ENCODE data around the gene NFASC. TPM values are rescaled to one million over a fixed set of nuclear protein-coding genes. Genes with fewer than 3 reads are reported as not detected.

Gene NFASC
- total RNA-seq, 2 experiments from 2014 or later = not detected

DNA sequence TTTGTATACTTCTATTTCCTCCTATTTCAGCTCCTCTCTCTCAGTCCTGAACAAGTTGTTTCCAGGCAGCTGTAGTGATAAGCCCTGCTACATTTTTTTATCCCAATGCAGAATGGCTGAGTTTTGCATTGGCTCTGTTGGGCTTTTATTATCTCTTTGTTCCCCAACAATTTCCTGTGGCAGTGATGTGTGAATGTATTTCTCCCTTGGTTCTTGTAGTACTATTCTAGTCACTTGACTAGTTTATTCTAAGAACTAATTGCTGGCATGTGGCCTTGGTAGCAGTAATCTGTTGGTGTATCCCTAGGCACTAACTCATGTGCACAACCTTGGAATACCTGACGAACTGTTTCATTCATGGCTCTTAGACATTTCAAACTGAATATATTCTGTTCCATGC is 60.7 kb downstream of the NFASC start:
- POLR2A ChIA-PET = no interaction called here
- Mint-ChIP-seq H3K27ac (no peak overlapping the region), H3K9me3 (no peaks in the 10 kb centered on the region), H3K36me3 (ENCODE audit: low read depth) (no peaks in the 10 kb centered on the region), H3K4me3 (no peak overlapping the region), H3K4me1 (ENCODE audit: low read depth) (no peaks in the 10 kb centered on the region), H3K27me3 (peaks cover 18% of the 10 kb centered on the region)
- CTCF ChIA-PET = no interaction called here
- ATAC-seq (ENCODE audit: poor library complexity) = no peak
- no peaks in the 10 kb centered on the region for H3K36me3 ChIP-seq (ENCODE audit: insufficient read depth, low read length)
- H3K27me3 ChIP-seq (ENCODE audit: control insufficient read depth in 1 of 2, insufficient read depth in 2 of 2, low read length in 2 of 2) = peaks cover 7 to 8% of the 10 kb centered on the region in 2 experiments
- no peaks in the 10 kb centered on the region for H3K9me3 ChIP-seq (ENCODE audit: control insufficient read depth in 1 of 2, insufficient read depth in 1 of 2, low read length in 2 of 2)
- DNase-seq = no peak
- no peaks in the 10 kb centered on the region for H3K4me1 ChIP-seq (ENCODE audit: insufficient read depth, low read length)
- H3K4me3 ChIP-seq (ENCODE audit: low read length) = no peak overlapping the region
- intact Hi-C loops (cut with DNase I, micrococcal nuclease) = no loop called here
- TF ChIP-seq, protein P1, sequence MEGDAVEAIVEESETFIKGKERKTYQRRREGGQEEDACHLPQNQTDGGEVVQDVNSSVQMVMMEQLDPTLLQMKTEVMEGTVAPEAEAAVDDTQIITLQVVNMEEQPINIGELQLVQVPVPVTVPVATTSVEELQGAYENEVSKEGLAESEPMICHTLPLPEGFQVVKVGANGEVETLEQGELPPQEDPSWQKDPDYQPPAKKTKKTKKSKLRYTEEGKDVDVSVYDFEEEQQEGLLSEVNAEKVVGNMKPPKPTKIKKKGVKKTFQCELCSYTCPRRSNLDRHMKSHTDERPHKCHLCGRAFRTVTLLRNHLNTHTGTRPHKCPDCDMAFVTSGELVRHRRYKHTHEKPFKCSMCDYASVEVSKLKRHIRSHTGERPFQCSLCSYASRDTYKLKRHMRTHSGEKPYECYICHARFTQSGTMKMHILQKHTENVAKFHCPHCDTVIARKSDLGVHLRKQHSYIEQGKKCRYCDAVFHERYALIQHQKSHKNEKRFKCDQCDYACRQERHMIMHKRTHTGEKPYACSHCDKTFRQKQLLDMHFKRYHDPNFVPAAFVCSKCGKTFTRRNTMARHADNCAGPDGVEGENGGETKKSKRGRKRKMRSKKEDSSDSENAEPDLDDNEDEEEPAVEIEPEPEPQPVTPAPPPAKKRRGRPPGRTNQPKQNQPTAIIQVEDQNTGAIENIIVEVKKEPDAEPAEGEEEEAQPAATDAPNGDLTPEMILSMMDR (IDR thresholded peaks at IDR 0.05) = no peak
- H3K27ac ChIP-seq (ENCODE audit: low read depth in 1 of 2, low read length in 2 of 2) = no peak overlapping the region

DNA sequence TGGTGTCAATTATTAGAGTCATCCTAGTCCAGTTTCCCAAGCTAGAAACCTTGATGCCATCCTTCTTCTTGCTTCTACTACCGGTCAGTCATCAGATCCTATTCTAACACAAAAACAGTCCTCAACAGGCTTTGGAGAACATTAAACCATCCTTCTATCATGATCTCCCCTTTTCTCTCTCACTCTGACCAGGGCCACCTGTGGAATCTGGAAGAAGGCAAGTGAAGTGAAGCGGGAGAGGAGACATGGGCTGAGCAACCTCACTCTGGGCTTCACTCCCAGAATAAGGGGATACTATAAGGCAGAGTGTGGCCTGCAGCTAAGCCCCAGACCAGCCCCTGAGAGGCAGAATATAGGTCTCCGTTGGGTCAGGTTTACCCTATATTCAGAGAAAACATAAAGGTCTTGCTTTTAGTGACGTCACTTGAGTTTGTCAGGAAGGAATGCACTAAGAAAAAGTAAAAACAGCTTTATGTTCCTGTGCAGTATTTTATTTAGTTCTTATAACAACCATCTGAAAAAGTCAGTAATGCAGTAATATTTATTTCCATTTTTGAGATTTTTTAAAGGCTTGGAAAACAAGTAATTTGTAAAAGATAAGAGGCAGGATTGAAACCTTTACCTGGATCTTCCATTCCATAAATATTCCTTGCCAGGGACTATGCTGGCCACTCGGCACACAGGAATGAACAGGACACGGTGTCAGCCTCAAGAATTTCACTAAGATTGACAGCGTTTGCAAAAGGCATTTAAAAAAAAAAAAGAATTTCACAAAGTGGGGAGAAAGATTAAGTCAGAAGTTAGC is 61.3 kb downstream of the NFASC start:
- Mint-ChIP-seq H3K27me3 (peaks cover 19% of the 10 kb centered on the region), H3K36me3 (ENCODE audit: low read depth) (no peaks in the 10 kb centered on the region), H3K4me3 (no peak overlapping the region), H3K9me3 (no peaks in the 10 kb centered on the region), H3K27ac (no peak overlapping the region), H3K4me1 (ENCODE audit: low read depth) (no peaks in the 10 kb centered on the region)
- intact Hi-C loops (cut with DNase I, micrococcal nuclease) = no loop called here
- CTCF ChIA-PET = no interaction called here
- H3K27me3 ChIP-seq (ENCODE audit: control insufficient read depth in 1 of 2, insufficient read depth in 2 of 2, low read length in 2 of 2) = peaks cover 7 to 11% of the 10 kb centered on the region in 2 experiments
- no peak overlapping the region for H3K4me3 ChIP-seq (ENCODE audit: low read length)
- POLR2A ChIA-PET = no interaction called here
- ATAC-seq (ENCODE audit: poor library complexity) = no peak
- no peaks in the 10 kb centered on the region for H3K4me1 ChIP-seq (ENCODE audit: insufficient read depth, low read length)
- no peaks in the 10 kb centered on the region for H3K9me3 ChIP-seq (ENCODE audit: control insufficient read depth in 1 of 2, insufficient read depth in 1 of 2, low read length in 2 of 2)
- no peak for DNase-seq
- H3K27ac ChIP-seq (ENCODE audit: low read depth in 1 of 2, low read length in 2 of 2) = no peak overlapping the region
- TF ChIP-seq, protein P1 (IDR thresholded peaks at IDR 0.05) = no peak
- no peaks in the 10 kb centered on the region for H3K36me3 ChIP-seq (ENCODE audit: insufficient read depth, low read length)

DNA sequence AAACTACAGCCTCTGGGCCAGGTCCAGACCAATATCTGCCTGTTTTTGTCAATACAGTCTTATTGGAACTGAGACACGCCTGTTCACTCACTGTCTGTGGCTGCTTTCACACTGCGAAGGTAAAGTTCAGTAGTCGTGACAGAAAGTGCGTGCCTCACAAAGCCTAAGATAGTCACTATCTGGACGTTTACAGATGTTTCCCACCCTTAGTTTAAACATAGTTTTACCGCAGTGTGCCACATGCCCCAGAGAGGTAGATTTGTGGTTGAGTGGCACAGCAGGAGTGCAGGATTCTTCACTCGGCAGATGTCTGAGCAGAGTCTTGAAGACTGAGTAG is 61.9 kb downstream of the NFASC start:
- no peaks in the 10 kb centered on the region for H3K36me3 Mint-ChIP-seq (ENCODE audit: low read depth)
- TF ChIP-seq, protein P1 (IDR thresholded peaks at IDR 0.05) = no peak
- H3K27ac ChIP-seq (ENCODE audit: low read depth in 1 of 2, low read length in 2 of 2) = no peak overlapping the region
- no peaks in the 10 kb centered on the region for H3K9me3 ChIP-seq (ENCODE audit: control insufficient read depth in 1 of 2, insufficient read depth in 1 of 2, low read length in 2 of 2)
- H3K4me3 Mint-ChIP-seq = no peak overlapping the region
- DNase-seq = no peak
- H3K27ac Mint-ChIP-seq = no peak overlapping the region
- H3K4me3 ChIP-seq (ENCODE audit: low read length) = no peak overlapping the region
- no peaks in the 10 kb centered on the region for H3K4me1 Mint-ChIP-seq (ENCODE audit: low read depth)
- H3K4me1 ChIP-seq (ENCODE audit: insufficient read depth, low read length) = no peaks in the 10 kb centered on the region
- H3K27me3 Mint-ChIP-seq = peaks cover 17% of the 10 kb centered on the region
- no peaks in the 10 kb centered on the region for H3K36me3 ChIP-seq (ENCODE audit: insufficient read depth, low read length)
- CTCF ChIA-PET = no interaction called here
- no peak for ATAC-seq (ENCODE audit: poor library complexity)
- intact Hi-C loops (cut with DNase I, micrococcal nuclease) = no loop called here
- no peaks in the 10 kb centered on the region for H3K9me3 Mint-ChIP-seq
- POLR2A ChIA-PET = no interaction called here
- peaks cover 7 to 11% of the 10 kb centered on the region in 2 experiments for H3K27me3 ChIP-seq (ENCODE audit: control insufficient read depth in 1 of 2, insufficient read depth in 2 of 2, low read length in 2 of 2)
